HG03354 (cell line): ENCODE measurements around the gene CAMTA1.

ENCODE experiments used
- ATAC-seq: cut with Tn5 transposase; IDR thresholded peaks from one replicate; pipeline ENCODE4 v1.9.1; 2021; ENCODE audit warnings: mild to moderate bottlenecking; ENCODE audit not compliant: unreplicated experiment, poor library complexity, severe bottlenecking

Gene CAMTA1

GRCh38 chr1:7491818-7492173 lies 706.5 kb downstream of the CAMTA1 start:
- no peak for ATAC-seq

- no peak for ATAC-seq
Observed at GRCh38 chr1:7493711-7494454, 708.6 kb downstream of the CAMTA1 start.

GRCh38 chr1:7495962-7496361 lies 710.7 kb downstream of the CAMTA1 start:
- ATAC-seq, result no peak

GRCh38 chr1:7497107-7497637 lies 711.9 kb downstream of the CAMTA1 start:
- ATAC-seq, result no peak

- no peak for ATAC-seq
Observed at GRCh38 chr1:7500381-7501083, 715.3 kb downstream of the CAMTA1 start.

GRCh38 chr1:7501084-7501491 lies 715.8 kb downstream of the CAMTA1 start:
- no peak for ATAC-seq

GRCh38 chr1:7501723-7502603 lies 716.7 kb downstream of the CAMTA1 start:
- no peak for ATAC-seq

GRCh38 chr1:7503691-7504437 lies 718.6 kb downstream of the CAMTA1 start:
- ATAC-seq, result no peak

GRCh38 chr1:7504438-7504720 lies 719.1 kb downstream of the CAMTA1 start:
- ATAC-seq, result no peak

GRCh38 chr1:7505094-7505770 lies 720.0 kb downstream of the CAMTA1 start:
- ATAC-seq, result no peak

- no peak for ATAC-seq
Observed at GRCh38 chr1:7505771-7506453, 720.7 kb downstream of the CAMTA1 start.

- ATAC-seq, result no peak
Observed at GRCh38 chr1:7506454-7507284, 721.4 kb downstream of the CAMTA1 start.

- no peak for ATAC-seq
Observed at GRCh38 chr1:7507285-7508019, 722.2 kb downstream of the CAMTA1 start.

- ATAC-seq, result no peak
Observed at GRCh38 chr1:7508052-7508933, 723.0 kb downstream of the CAMTA1 start.

GRCh38 chr1:7508934-7509519 lies 723.8 kb downstream of the CAMTA1 start:
- ATAC-seq, result no peak

- no peak for ATAC-seq
Observed at GRCh38 chr1:7509598-7509997, 724.3 kb downstream of the CAMTA1 start.
